ENCODE data around the gene MRPS7.
"Not testable (repeated sequence)": the region's sequence is repeated elsewhere in the genome, so short reads cannot be mapped to it uniquely, and the experiment has no call there.

Gene MRPS7

DNA sequence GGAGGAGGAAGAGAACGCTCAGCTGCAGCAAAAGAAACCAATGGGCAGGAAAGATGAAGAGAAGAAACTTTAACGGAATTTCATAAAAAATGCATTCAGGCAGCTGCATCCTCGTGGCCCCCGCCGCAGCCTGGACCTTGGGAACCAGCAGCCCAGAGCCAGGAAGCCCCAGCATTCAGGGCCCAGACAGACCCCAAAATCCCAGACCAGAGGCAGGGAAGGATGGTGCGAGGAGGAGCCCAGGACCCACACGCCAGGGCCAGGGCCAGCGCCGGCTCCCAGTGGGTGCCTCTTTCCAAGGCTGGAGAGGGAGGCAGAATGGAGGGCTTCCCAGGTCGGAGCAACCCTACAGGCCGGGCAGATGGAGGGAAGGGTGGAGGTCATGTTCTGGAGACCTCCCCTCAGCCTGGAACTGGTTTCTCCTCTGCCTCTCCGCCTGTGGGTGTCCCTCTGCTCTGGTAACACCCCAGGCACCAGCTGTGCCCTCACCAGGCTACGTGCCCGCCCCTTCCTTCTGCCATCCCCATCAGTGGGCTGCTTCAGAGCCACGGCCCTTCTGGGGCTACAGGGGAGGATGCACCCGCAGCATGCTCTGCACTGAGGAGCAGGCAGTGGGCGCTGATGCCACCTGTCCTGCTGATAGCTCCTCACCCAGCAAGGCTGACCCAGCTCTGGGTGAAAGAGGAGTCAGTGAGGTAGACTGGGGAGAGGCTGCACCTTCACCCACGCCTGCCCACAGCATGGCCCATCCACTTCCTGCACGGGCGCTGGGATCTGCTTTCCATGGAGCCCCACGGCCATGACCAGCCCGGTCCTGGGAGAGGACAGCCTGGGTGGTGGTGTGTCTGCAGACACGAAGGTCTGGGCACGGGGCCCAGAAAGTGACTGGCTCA, 10.5 kb downstream of the MRPS7 start:
- no peak for DNase-seq

DNA sequence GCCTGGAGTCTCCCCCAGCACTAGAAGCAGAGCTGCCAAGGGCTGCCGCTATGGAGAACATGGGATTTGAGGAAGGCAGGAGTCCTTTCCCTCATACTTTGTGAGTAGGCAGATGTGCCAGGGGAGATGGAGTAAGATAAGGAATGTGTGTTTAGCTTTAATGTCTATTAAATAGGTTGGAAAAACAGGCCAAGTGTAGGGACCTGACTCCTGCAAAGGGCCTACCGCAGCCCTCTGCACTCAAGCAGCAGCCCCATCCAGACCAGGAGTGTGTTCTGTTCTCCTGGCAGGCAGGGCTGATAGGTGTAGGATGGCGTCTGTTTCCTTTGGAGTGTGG, 11.1 kb downstream of the MRPS7 start:
- DNase-seq, result no peak

DNA sequence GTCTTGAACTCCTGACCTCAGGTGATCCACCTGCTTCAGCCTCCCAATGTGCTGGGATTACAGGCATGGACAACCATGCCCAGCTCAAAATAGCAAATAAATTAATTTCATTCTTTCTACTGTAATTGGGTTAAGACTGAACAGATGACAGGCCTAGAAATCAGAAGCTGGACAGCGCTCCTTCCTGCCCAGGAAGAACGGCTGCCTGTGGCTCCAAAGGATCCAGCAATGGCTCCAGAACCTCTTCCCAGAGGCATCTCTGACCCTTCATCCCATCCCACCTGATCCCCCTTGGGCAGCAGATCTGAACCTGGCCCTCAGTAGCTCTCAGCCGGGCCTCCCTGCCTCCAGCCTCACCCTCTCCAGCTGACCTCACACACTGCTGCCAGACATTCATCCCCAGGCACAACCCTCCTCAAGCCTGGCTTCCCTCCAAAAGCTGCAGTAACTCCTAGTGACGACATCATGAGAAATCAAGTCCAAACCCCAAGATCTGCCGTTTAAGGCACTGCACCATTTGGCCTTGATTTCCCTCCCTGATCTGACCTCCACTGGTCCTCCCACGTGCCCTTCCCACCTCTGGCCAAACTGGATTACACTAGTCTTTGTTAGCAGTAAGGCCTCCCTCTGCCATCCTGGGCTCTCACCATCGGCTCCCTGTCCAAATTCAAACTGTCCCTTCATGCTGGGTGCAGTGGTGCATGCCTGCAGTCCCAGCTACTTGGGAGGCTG, 12.5 kb downstream of the MRPS7 start:
- DNase-seq, result peak; percentile 54

DNA sequence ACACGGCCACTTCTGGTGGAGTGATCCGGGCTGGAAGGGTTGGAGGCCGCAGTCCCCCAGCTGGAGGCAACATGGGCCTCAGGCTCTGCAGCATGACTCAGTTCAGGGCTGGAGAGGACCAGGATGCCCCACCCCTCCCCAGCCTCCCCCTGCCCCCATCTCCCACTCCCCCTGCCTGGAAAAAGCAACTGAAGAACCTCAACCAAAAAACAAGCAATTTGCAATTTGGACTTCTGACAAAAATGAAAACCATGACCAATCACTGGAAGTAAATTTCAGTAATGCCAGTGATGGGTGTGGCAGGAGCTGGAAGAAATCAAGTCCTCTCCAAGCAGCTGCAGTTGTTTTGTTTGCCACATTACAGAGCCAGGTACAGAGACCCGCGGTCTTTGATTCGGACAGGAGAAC, 16.0 kb downstream of the MRPS7 start:
- peak; percentile 59 for DNase-seq

DNA sequence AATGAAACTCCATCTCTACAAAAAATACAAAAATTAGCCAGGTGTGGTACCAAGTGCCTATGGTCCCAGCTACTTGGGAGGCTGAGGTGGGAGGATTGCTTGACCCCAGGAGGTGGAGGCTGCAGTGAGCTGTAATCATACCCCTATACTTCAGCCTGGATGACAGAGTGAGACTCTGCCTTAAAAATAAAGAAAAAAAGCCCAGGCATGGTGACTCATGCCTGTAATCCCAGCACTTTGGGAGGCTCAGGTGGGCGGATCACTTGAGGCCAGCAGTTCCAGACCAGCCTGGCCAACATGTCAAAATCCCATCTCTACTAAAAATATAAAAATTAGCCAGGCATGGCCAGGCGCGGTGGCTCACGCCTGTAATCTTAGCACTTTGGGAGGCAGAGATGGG, 18.5 kb downstream of the MRPS7 start:
- DNase-seq, result not testable (repeated sequence)

DNA sequence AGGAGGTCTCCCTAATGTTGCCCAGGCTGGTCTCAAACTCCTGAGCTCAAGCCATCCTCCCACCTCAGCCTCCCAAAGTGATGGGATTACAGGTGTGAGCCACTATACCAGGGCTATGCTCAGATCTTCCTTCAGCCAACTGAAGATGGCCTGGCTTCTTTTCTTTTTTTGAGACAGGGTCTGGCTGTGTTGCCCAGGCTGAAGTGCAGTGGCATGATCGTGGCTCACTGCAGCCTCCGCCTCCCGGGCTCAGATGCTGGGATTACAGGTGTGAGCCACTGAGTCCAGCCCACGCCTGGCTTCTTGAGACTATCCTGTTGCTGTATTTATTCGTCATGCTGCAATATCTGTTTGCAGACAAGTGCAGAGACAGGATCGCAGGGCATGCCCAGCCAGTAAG, 23.4 kb downstream of the MRPS7 start:
- no peak for DNase-seq

DNA sequence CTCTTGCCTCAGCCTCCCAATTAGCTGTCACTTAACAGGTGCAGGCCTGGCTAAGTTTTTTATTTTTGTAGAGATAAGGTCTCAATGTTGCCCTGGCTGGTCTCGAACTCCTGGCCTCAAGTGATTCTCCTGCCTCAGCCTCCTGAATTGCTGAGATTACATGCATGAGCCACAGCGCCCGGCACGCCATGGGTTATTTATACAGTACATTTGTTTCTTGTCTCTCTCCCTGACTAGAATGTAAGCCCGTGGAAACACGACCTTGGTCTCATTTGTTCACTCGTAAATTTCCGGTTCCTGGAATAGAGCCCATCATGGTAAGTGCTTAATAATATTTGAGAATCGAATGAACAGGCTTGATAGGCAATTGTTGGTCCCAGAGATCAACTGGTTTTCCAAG, 25.5 kb downstream of the MRPS7 start:
- no peak for DNase-seq

DNA sequence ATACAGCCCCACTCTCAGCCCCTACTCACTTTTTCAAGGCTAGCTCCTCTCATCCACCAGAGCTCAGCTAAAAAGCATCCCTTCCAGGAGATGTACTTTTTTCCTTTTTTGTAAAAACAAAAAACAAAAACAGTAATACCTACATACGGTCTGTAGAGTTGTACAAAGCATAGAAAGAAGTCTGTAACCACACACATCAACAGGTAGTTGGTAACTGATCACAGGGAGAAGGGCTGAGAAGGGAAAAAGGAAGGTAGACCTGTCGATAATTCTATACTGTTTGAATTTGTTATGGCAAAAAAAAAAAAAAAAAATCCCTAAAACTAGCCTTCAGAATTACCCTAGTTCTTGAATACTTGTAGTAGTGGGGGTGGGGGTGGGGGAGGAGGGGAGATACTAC, 26.7 kb downstream of the MRPS7 start:
- no peak for DNase-seq

DNA sequence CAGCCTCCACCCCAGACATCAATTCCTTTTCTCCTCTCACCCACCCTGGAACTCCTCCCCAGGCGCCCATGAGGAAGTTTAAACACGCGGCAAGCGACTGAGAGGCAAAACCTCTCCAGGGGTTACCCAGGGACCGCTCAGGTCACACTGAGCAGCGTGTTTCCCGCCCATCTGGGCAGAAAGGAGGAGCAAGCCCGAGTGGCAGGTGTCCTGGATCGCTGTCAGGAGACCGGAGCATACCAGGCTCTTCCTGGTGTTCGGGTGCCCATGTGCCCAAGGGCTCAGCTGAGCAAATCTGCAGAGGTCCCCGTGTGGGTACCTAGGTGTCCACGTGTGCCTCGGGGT, 27.1 kb downstream of the MRPS7 start:
- DNase-seq, result no peak

DNA sequence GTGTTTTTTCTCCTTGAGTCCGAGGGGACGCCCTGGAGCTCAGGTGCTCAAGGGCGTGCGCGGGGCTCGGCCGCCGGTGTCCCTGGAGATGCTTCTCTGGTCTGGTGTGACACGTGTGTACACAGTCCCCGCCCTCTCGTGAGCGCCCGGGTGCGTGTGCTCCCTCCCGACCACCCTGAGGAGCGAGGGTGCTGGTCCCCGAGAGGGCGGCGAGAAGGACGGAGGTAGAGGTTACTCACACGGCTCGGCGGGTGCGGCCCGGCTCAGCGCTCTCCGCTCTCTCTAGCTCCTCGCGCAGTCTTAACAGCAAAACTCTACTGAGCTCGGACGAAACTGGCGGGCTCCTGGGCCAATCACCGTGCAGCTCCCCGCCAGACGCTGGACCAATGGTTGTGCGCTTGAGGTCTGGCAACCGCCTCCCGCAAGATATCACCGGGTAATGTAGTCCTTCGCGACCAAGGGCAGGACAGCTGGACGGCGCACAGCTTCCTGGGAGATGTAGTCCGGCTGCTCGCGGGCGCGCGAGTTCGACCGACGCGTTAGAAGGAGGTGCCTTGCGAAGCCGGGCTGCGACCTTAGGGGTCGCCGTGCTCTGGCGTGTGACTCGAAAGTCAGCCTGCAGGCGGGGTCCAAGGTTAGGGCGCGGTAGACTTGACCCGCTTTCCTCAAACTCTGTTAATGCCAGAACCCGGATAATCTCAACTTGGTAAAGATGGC, 27.6 kb downstream of the MRPS7 start, which contains the start of gene SLC25A19:
Gene SLC25A19, minus strand, starts transcription at position 319 of the 717 bp plus-strand sequence. CDS start 2,669 bp downstream, outside the sequence.
- DNase-seq, result peak; percentile 98

DNA sequence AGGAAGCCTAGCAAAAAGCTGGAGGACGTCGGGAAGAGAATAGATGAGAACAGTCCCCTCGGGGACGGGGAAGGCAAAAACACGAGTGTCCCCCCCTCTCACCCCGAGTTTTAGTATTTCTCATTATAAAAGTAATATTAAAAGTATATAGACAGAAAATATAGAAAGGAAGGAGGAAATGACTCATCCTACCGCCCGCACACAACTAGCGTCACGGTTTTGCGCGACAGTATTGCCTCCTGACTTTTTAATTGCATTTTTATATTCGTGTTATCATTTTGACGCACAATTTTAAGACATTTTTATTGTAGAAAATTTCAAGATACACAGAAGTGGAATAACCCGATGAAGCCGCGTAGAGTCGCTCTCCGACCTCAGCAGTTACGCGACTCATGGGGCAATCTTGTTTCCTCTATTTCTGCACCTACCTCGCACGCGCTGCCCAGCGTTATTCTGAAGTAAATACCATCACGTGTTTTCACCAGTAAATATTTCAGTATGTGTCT, 28.2 kb downstream of the MRPS7 start:
- DNase-seq, result peak; percentile 48

DNA sequence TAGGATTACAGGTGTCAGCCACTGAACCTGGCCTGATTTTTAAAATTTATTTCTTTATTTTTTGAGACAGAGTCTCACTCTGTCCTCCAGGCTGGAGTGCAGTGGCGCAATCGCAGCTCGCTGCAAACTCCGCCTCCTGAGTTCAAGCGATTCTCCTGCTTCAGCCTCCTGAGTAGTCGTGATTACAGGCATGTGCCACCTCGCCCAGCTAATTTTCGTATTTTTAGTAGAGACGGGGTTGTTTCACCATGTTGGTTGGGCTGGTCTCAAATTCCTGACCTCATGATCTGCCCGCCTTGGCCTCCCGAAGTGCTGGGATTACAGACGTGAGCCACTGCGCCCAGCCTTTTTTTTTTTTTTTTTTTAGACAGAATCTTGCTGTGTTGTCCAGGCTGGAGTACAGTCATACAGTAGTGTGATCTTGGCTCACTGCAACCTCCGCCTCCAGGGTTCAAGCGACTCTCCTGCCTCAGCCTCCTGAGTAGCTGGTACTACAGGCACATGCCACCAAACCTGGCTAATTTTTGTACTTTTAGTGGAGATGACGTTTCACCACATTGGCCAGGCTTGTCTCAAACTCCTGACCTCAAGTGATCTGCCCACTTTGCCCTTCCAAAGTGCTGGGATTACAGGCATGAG, 31.2 kb downstream of the MRPS7 start:
- not testable (repeated sequence) for DNase-seq

DNA sequence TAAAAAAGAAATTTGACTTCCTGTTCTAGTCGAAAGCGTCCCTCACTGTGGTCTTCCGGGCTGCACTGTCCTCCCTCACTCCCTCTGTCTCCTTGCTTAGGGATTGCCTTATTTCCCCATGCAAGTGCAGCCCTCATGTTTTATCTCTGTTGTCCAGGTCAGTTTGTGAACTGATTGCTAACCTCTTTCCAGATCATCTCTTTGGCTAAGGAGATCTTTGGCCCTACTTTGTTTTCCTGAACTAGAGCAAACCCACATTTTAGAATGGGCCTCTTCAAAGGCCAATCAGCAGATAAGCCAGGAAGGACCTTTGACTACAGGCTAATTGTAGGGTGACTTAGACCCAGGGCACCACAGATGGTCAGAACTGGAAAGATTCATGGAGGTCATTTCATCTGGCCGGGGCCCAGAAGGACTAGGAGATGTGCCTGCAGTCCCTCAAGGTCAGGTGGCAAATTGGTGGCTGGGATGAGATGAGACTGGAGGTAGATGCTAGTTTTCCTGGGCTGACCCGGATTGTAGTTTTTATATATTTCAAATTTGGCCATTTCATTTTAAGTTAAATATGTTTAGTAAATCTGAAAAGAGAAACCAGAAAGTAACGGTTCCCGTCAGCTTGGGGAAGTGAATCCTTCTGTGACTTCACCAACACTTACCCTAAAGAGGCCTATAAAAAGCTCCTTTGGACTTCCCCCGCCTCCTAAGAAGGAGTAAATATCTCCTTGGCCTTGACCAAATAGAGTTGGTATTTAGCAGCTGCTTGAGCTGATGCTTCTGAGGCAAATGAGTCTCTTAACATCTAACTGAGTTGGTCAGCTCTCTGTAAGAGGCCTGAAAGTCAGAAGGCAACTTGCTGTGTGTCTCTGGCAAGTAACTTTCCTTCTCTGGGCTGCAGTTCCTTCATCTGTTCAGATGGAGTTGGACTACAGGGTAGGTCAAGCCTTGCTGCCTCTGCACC, 33.8 kb downstream of the MRPS7 start:
- DNase-seq, result no peak

DNA sequence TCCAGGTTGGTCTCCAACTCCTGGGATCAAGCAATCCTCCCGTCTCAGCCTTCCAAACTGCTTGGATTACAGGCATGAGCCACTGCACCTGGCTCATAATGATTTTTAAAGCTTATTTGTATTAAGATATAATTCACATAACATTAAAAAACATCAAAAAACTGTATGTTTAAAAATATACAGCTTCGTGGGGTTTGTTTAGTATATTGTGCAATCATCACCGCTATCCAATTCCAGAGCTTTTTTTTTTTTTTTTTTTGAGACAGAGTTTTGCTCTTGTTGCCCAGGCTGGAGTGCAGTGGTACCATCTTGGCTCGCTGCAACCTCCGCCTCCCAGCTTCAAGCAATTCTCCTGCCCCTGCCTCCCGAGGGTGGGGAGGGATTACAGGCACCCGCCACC, 38.6 kb downstream of the MRPS7 start:
- no peak for DNase-seq

DNA sequence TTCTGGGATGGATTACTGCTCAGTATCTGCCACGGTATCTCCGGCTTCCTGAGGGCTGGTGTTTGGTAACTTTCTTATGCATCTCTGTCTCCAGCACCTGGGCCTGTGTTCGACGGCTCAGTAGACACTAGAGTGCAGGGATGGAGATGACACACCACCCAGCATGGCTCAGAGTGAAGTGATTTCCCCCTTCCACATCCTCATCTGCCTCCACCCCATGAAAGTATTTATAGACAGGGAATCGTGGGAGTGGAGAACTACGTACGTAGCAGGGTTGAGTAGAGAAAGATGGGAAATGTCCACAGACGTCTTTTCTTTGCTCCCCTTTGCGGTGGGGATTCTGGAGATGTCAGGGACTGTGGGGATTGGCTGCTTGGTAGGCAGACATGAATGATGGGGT, 39.4 kb downstream of the MRPS7 start:
- DNase-seq, result no peak

DNA sequence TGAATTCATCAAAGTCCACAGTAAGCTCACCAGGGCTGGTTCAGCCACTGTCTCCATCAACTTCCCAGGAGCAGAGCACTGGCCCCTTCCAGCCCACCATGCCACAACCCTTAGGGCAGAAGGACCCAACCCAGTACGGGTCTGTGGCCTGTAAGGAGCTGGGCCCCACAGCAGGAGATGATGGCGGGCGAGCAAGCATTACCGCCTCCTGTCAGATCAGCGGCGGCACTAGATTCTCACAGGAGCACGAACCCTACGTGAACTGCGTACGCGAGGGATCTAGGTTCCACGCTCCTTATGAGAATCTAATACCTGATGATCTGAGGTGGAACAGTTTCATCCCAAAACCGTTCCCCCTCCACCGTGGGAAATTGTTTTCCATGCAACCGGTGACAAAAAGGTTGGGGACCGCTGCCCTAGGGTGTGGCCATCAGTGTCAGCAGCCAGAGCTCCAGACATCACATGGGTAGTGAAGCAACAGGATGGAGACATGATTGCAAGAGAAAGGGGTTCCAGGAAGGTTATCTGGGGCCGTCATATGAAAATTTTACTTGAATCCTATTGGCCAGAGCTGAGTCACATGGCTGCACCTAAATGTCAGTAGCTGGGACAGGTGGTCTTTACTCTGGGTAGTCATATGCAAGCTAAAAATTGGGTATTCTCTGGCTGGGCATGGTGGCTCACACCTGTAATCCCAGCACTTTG, 40.0 kb downstream of the MRPS7 start:
- no peak for DNase-seq

DNA sequence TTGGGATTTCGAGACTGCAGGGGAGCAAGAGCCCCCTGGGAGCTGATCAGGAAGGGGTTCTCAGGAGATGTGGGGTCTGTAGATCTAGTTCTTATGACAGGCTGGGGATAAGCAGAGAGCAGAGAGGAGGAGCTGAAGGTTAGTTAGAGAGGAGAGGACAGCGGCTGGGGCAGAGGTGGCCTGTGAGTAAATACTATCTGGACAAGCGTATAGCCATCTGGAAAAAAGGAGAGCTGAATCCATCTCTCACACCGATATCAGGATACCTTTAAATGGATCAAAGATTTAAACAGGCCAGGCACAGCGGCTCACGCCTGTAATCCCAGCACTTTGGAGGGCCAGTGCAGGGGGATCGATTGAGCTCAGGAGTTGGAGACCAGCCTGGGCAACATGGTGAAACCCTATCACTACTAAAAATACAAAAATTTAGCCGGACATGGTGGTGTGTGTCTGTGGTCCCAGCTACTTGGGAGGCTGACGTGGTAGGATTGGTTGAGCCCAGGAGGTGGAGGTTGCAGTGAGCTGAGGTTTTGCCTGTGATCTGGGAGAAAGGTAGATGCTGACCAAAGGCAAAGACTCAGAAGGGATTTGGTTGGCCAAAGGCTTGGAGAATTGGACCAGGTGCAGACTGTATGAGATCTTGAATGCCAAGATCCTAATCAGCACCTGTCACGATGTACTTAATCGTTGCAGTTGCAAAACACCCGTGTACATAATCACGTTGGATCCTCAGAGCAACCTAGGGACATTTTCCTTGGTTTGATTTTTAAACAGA, 46.5 kb downstream of the MRPS7 start:
- DNase-seq, result no peak

DNA sequence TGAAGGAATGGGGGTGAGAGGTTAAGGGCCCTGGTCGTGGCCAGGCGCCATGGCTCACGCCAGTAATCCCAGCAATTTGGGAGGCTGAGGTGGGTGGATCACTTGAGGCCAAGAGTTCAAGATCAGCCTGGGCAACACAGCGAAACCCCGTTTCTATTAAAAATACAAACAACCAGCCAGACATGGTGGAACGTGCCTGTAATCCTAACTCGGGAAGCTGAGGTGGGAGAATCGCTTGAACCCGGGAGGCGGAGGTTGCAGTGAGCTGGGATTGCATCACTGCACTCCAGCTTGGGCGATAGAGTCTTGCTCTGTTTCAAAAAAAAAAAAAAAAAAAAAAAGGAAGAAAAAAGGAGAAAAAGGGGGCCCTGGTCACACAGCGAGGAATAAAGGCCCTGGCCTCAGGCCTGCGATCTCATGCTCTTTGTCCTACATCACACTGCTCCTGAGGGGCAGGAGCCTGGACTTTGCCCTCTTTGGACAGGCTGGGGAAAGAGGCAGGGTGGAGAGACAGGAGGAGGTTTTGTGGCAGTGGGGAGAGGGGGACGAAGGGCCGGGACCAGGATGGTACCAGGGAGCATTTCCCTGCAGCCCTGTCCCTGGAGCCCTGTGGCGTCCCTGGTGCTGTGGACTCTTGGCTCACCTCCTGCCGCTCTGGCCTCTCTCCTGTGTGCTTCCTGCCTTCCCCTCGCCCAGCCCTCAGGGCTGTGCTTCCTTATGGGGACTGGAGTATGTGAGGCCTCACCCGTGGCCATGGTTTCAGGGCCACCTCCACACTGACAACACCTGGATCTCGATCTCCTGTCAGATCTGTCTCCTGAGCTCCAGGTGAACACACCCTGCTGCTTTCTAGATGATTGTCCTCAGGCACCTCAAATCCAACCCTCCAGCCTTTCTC, 47.3 kb downstream of the MRPS7 start:
- no peak for DNase-seq

DNA sequence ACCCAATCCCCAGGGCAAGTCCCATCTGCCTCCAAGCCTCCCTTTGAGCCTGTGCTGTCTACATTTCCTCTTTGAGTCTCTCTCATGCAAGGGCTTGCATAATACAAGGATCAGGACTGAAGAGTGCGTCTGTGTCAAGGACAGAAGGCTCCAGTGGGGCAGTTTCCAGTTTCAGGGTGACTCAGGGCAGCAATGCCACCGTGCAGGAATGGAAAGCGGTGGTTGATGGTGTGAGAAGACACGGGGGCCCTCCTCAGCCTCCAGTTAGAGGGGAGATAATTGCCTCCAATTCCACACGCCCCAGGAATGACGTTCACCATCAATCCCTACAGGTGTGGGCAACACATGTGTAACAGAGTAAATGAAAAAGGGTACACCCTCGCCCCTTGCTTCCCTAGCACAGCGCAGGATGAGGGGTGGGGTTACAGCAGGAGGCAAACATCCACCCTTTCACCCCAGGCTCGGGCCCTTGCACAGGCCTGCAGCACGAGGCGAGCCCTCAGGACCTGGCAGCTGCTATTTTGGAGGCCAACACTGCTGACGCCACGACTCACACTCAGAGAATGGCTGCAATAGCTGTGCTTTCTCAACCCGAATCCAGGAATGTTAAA, 52.4 kb downstream of the MRPS7 start:
- DNase-seq, result peak; percentile 10

All from fibroblast of skin of right quadriceps (primary cell).